GM19452 (cell line): ENCODE data around the gene KIAA1328.

ENCODE experiments used
- ATAC-seq: cut with Tn5 transposase; IDR thresholded peaks from one replicate; pipeline ENCODE4 v1.9.1; 2021; ENCODE audit not compliant: unreplicated experiment

KIAA1328 gene

GRCh38 chr18:37188016-37188791 is 359.3 kb downstream of the KIAA1328 start:
- no peak for ATAC-seq

- no peak for ATAC-seq
These were observed 370.8 kb downstream of the KIAA1328 start for GRCh38 chr18:37199741-37200140.

- ATAC-seq, result no peak
These were observed 378.4 kb downstream of the KIAA1328 start for GRCh38 chr18:37207343-37207742.

- no peak for ATAC-seq
These were observed 381.9 kb downstream of the KIAA1328 start for GRCh38 chr18:37210781-37211180.

- ATAC-seq, result no peak
These were observed 389.2 kb downstream of the KIAA1328 start for GRCh38 chr18:37218022-37218590.

- ATAC-seq, result no peak
These were observed 390.3 kb downstream of the KIAA1328 start for GRCh38 chr18:37219257-37219656.

GRCh38 chr18:37222354-37222998 is 393.5 kb downstream of the KIAA1328 start:
- ATAC-seq, result no peak

- no peak for ATAC-seq
These were observed 394.1 kb downstream of the KIAA1328 start for GRCh38 chr18:37222999-37223378.

- no peak for ATAC-seq
These were observed 396.4 kb downstream of the KIAA1328 start for GRCh38 chr18:37225279-37225678.

GRCh38 chr18:37230768-37231167 is 401.8 kb downstream of the KIAA1328 start:
- ATAC-seq, result no peak

GRCh38 chr18:37231251-37231650 is 402.3 kb downstream of the KIAA1328 start:
- no peak for ATAC-seq

GRCh38 chr18:37235583-37235982 is 406.7 kb downstream of the KIAA1328 start:
- no peak for ATAC-seq

- no peak for ATAC-seq
These were observed 409.6 kb downstream of the KIAA1328 start for GRCh38 chr18:37238282-37239108.

- no peak for ATAC-seq
These were observed 413.2 kb downstream of the KIAA1328 start for GRCh38 chr18:37242091-37242490.

- ATAC-seq, result no peak
These were observed 414.1 kb downstream of the KIAA1328 start for GRCh38 chr18:37242826-37243560.

- no peak for ATAC-seq
These were observed 414.8 kb downstream of the KIAA1328 start for GRCh38 chr18:37243741-37244140.

GRCh38 chr18:37244618-37245017 is 415.7 kb downstream of the KIAA1328 start:
- no peak for ATAC-seq

- no peak for ATAC-seq
These were observed 417.9 kb downstream of the KIAA1328 start for GRCh38 chr18:37246779-37247340.

- ATAC-seq, result no peak
These were observed 418.7 kb downstream of the KIAA1328 start for GRCh38 chr18:37247497-37248161.

- ATAC-seq, result no peak
These were observed 419.4 kb downstream of the KIAA1328 start for GRCh38 chr18:37248281-37248680.
